ENCODE measurements around the gene IPO7.

The IPO7 gene

GRCh38 chr11:9460322-9461062 is 76.0 kb downstream of the IPO7 start, which contains the start of gene ZNF143:
Gene ZNF143 (plus strand): TSS chr11:9461012. CDS start chr11:9471309, 10,297 bp downstream.
- no peak for TF ChIP-seq CTCF (IDR thresholded peaks at IDR 0.05; ENCODE audit: low read depth, low read length)
- DNase-seq (ENCODE audit: extremely low read depth, low read depth): peak; percentile 100

- DNase-seq (ENCODE audit: extremely low read depth, low read depth): peak; percentile 81
- TF ChIP-seq CTCF (IDR thresholded peaks at IDR 0.05; ENCODE audit: low read depth, low read length): no peak
Observed at GRCh38 chr11:9461063-9461759, 76.8 kb downstream of the IPO7 start.

- TF ChIP-seq CTCF (IDR thresholded peaks at IDR 0.05; ENCODE audit: low read depth, low read length): no peak
- DNase-seq (ENCODE audit: extremely low read depth, low read depth): no peak
Observed at GRCh38 chr11:9461760-9462134, 77.3 kb downstream of the IPO7 start.

GRCh38 chr11:9462172-9462799 is 77.8 kb downstream of the IPO7 start:
- TF ChIP-seq CTCF (IDR thresholded peaks at IDR 0.05; ENCODE audit: low read depth, low read length): no peak
- no peak for DNase-seq (ENCODE audit: extremely low read depth, low read depth)

- DNase-seq (ENCODE audit: extremely low read depth, low read depth): no peak
- no peak for TF ChIP-seq CTCF (IDR thresholded peaks at IDR 0.05; ENCODE audit: low read depth, low read length)
Observed at GRCh38 chr11:9462806-9463537, 78.5 kb downstream of the IPO7 start.

GRCh38 chr11:9470765-9471164 is 86.3 kb downstream of the IPO7 start:
- TF ChIP-seq CTCF (IDR thresholded peaks at IDR 0.05; ENCODE audit: low read depth, low read length): no peak
- DNase-seq (ENCODE audit: extremely low read depth, low read depth): no peak
